Measurements from ENCODE around the gene BTG3. TPM values are rescaled to one million over a fixed set of nuclear protein-coding genes. Genes with fewer than 3 reads are reported as not detected.
A peak's percentile ranks its signal among the peaks of the same experiment; 100 is the strongest.

BTG3 gene
- total and polyA plus RNA-seq, 7 donors, result 1.7 to 6.4 (median 1.9) TPM

GRCh38 chr21:17585875-17586450, 26.7 kb downstream of the BTG3 start:
- no peak for ATAC-seq
- WGBS, 3 donors, result 3 to 11% (median 8%) methylated on average over 3 of the region's 3 CpGs
- intact Hi-C loops (cut with DNase I), result loop anchor here in 1 of 2 donors (10.0 kb wide), 1 partner anchor 201 kb away; no protein-coding TSS in a partner anchor

GRCh38 chr21:17583898-17584297, 28.8 kb downstream of the BTG3 start:
- intact Hi-C loops (cut with DNase I), result loop anchor here (5.0 to 10.0 kb wide), 2 partner anchors 192 to 199 kb away; no protein-coding TSS in a partner anchor
- Histone ChIP-seq H3K27ac (no peak overlapping the region), H3K9me3 (no peaks in the 10 kb centered on the region), H3K4me1 (no peaks in the 10 kb centered on the region), H3K36me3 (ENCODE audit: insufficient read depth in 1 of 2, low read depth in 1 of 2) (no peaks in the 10 kb centered on the region), H3K4me3 (no peak overlapping the region), H3K27me3 (ENCODE audit: insufficient read depth in 3 of 3, low read length in 2 of 3) (no peaks in the 10 kb centered on the region)
- no peak for TF ChIP-seq CTCF (IDR thresholded peaks at IDR 0.05)
- ATAC-seq, result no peak
- no peak for DNase-seq
- 71 to 83% (median 74%) methylated on average over 3 of the region's 3 CpGs for WGBS, 3 donors

More at GRCh38 chr21:17585875-17586450, 26.7 kb downstream of the BTG3 start:
- TF ChIP-seq CTCF (IDR thresholded peaks at IDR 0.05), result peak; percentile 53
- Histone ChIP-seq H3K27ac (no peak overlapping the region), H3K27me3 (ENCODE audit: insufficient read depth in 3 of 3, low read length in 2 of 3) (no peaks in the 10 kb centered on the region), H3K9me3 (no peaks in the 10 kb centered on the region), H3K4me1 (no peaks in the 10 kb centered on the region), H3K36me3 (ENCODE audit: insufficient read depth in 1 of 2, low read depth in 1 of 2) (no peaks in the 10 kb centered on the region), H3K4me3 (no peak overlapping the region)
- no peak for DNase-seq

GRCh38 chr21:17580319-17580718, 32.4 kb downstream of the BTG3 start:
- no peaks in the 10 kb centered on the region for H3K36me3 ChIP-seq (ENCODE audit: insufficient read depth in 1 of 2, low read depth in 1 of 2)
- TF ChIP-seq CTCF (IDR thresholded peaks at IDR 0.05), result no peak
- H3K4me1 ChIP-seq, result no peaks in the 10 kb centered on the region
- 92 to 95% (median 93%) methylated on average over 8 of the region's 8 CpGs for WGBS, 3 donors
- DNase-seq (no peak), ATAC-seq (no peak)
- H3K9me3 ChIP-seq, result no peaks in the 10 kb centered on the region
- intact Hi-C loops (cut with DNase I), result loop anchor here (5.0 to 10.0 kb wide), 2 partner anchors 188 to 196 kb away; no protein-coding TSS in a partner anchor
- H3K4me3 ChIP-seq, result no peak overlapping the region
- no peaks in the 10 kb centered on the region for H3K27me3 ChIP-seq (ENCODE audit: insufficient read depth in 3 of 3, low read length in 2 of 3)
- H3K27ac ChIP-seq, result no peak overlapping the region

- H3K9me3 ChIP-seq, result no peaks in the 10 kb centered on the region
- ATAC-seq (no peak), DNase-seq (no peak)
- TF ChIP-seq CTCF (IDR thresholded peaks at IDR 0.05), result no peak
- no peak overlapping the region for H3K4me3 ChIP-seq
- no peaks in the 10 kb centered on the region for H3K4me1 ChIP-seq
- intact Hi-C loops (cut with DNase I), result no loop called here
- peaks cover 0 to 4% (median 0%) of the 10 kb centered on the region in 3 donors for H3K27me3 ChIP-seq (ENCODE audit: insufficient read depth in 3 of 3, low read length in 2 of 3)
- WGBS, 3 donors, result 78 to 80% (median 80%) methylated on average over 2 of the region's 2 CpGs
- H3K27ac ChIP-seq, result no peak overlapping the region
- H3K36me3 ChIP-seq (ENCODE audit: insufficient read depth in 1 of 2, low read depth in 1 of 2), result no peaks in the 10 kb centered on the region
Observed at GRCh38 chr21:17578876-17579275, 33.8 kb downstream of the BTG3 start.

- Histone ChIP-seq H3K27me3 (ENCODE audit: insufficient read depth in 3 of 3, low read length in 2 of 3) (peaks cover 0 to 4% (median 0%) of the 10 kb centered on the region in 3 donors), H3K4me1 (no peaks in the 10 kb centered on the region), H3K27ac (no peak overlapping the region), H3K9me3 (no peaks in the 10 kb centered on the region), H3K36me3 (ENCODE audit: insufficient read depth in 1 of 2, low read depth in 1 of 2) (no peaks in the 10 kb centered on the region), H3K4me3 (no peak overlapping the region)
- no peak for TF ChIP-seq CTCF (IDR thresholded peaks at IDR 0.05)
- ATAC-seq, result no peak
- intact Hi-C loops (cut with DNase I), result no loop called here
- DNase-seq, result no peak
- WGBS, 3 donors, result 92 to 100% (median 93%) methylated on average over 2 of the region's 2 CpGs
Observed at GRCh38 chr21:17578162-17578561, 34.5 kb downstream of the BTG3 start.
